ENCODE data around the gene CPLX4.
"Not testable (repeated sequence)": the region's sequence is repeated elsewhere in the genome, so short reads cannot be mapped to it uniquely, and the experiment has no call there.

CPLX4 gene

GRCh38 chr18:59271606-59272220 is 46.7 kb downstream of the CPLX4 start:
- in situ Hi-C loops (cut with MboI; ENCODE audit: low sequenced_read_pairs): no loop called here

DNA sequence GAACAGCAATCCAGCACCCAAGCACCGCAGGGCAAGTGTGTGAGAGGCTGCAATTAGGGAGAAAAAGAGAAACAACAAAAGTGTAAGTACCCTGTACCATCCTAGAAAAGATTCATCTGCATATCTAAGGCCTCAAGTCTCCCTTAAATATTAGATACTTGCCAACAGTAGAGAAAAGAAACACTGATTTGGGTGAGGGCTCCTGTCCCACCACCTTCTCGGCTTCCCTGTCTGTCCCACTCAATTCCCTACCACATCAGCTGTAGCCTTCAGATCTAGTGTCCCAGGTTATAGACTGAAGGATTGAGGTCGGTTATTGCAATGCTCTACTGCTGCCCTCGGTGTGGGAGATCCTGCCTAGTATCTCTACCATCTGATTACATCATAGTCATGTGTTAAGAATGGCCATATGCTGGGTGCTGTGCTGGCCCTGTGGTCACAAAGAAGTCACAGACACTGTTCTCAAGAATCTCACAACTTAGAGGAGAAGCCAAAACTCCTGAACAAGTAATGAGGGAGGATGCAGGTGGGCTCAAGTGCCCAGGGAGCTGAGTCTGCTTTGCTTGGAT is 47.7 kb downstream of the CPLX4 start:
- in situ Hi-C loops (cut with MboI; ENCODE audit: low sequenced_read_pairs): no loop called here

- in situ Hi-C loops (cut with MboI; ENCODE audit: low sequenced_read_pairs): no loop called here
Observed at GRCh38 chr18:59269563-59270119, 48.8 kb downstream of the CPLX4 start.

- in situ Hi-C loops (cut with MboI; ENCODE audit: low sequenced_read_pairs): no loop called here
Observed at GRCh38 chr18:59268721-59269562, 49.5 kb downstream of the CPLX4 start.

- in situ Hi-C loops (cut with MboI; ENCODE audit: low sequenced_read_pairs): no loop called here
Observed at GRCh38 chr18:59268127-59268720, 50.2 kb downstream of the CPLX4 start.

GRCh38 chr18:59267503-59268126 is 50.8 kb downstream of the CPLX4 start:
- in situ Hi-C loops (cut with MboI; ENCODE audit: low sequenced_read_pairs): no loop called here

DNA sequence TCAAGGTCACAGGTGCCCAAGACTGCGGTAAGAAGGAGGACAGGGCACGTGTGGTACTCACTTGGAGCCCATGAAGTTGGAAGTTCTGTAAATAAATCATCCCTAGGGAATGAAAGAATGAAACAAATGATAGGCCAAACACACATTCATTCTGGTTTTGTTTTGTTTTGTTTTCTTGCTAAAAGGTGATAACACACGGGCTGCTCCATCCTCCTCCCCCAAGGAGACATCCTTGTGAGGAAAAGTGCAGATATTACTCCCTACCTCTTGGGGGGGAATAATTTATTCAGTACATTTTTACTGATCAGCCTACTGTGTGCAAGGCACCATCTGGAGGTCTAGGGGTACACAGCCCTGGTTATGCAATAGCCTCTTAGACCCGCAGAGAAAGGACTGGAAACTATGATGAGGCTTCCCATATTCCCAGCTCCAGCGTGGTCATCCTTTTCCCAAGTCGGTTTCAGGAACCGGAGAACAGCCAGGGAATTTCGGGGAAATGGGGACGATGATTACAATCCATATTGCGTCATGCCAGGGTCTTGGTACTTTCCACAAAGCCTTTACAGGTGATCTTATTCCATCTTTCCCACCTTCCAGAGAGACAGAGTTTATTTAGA is 51.5 kb downstream of the CPLX4 start:
- in situ Hi-C loops (cut with MboI; ENCODE audit: low sequenced_read_pairs): no loop called here

DNA sequence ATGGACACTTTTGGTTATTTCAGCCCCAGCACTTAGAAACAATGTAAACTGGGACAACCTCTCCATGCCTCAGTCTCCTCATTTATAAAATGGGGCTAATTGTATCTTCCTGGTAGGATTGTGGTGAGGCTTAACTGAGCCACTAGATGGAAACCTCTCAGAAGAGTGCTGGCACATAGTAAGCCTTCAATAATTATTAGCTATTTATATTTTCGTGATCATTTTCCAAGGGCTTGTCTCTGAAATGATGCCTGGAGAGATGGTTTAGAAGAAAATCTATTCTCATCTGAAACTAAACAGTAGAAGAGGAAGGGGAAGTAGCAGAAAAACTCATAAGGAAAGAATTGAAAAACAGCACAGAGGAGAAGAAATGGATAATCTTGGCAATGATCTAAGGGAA is 52.0 kb downstream of the CPLX4 start:
- in situ Hi-C loops (cut with MboI; ENCODE audit: low sequenced_read_pairs): no loop called here

GRCh38 chr18:59265974-59266369 is 52.5 kb downstream of the CPLX4 start:
- in situ Hi-C loops (cut with MboI; ENCODE audit: low sequenced_read_pairs): no loop called here

- in situ Hi-C loops (cut with MboI; ENCODE audit: low sequenced_read_pairs): no loop called here
Observed at GRCh38 chr18:59265246-59265973, 53.0 kb downstream of the CPLX4 start.

DNA sequence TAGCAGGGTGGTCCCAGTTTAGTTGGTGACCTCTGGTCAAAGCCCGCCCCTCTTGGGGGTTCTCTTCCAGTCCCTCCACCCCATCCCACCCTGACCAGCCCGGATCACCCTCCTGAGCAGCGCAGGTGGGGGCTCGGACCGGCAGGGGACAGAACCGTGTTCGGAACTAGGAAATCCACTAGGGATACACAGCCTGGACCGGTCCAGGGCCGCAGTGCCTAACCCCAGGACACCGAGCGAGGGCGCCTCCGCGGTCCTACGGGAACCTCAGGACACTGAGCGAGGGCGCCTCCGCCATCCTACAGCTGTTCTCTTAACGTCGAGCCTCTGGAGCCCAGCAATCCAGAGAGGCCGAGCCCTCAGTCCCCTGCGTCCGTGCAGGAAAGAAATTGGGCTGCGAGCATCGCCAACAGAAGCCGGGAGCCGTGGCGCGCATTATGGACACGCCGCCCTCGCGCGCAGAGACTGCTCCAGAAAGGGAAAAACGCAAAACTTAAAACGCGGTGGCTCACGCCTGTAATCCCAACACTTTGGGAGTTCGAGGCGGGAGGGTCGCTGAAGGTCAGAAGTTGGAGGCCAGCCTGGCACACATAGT is 53.7 kb downstream of the CPLX4 start:
- in situ Hi-C loops (cut with MboI; ENCODE audit: low sequenced_read_pairs): no loop called here

GRCh38 chr18:59264121-59264571 is 54.3 kb downstream of the CPLX4 start:
- in situ Hi-C loops (cut with MboI; ENCODE audit: low sequenced_read_pairs): no loop called here

GRCh38 chr18:59263661-59264060 is 54.8 kb downstream of the CPLX4 start:
- in situ Hi-C loops (cut with MboI; ENCODE audit: low sequenced_read_pairs): no loop called here

GRCh38 chr18:59262243-59262642 is 56.2 kb downstream of the CPLX4 start:
- in situ Hi-C loops (cut with MboI; ENCODE audit: low sequenced_read_pairs): not testable (repeated sequence)

DNA sequence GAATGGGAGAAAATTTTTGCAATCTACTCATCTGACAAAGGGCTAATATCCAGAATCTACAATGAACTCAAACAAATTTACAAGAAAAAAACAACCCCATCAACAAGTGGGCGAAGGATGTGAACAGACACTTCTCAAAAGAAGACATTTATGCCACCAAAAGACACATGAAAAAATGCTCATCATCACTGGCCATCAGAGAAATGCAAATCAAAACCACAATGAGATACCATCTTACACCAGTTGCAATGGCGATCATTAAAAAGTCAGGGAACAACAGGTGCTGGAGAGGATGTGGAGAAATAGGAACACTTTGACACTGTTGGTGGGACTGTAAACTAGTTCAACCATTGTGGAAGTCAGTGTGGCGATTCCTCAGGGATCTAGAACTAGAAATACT is 56.6 kb downstream of the CPLX4 start:
- in situ Hi-C loops (cut with MboI; ENCODE audit: low sequenced_read_pairs): not testable (repeated sequence)

DNA sequence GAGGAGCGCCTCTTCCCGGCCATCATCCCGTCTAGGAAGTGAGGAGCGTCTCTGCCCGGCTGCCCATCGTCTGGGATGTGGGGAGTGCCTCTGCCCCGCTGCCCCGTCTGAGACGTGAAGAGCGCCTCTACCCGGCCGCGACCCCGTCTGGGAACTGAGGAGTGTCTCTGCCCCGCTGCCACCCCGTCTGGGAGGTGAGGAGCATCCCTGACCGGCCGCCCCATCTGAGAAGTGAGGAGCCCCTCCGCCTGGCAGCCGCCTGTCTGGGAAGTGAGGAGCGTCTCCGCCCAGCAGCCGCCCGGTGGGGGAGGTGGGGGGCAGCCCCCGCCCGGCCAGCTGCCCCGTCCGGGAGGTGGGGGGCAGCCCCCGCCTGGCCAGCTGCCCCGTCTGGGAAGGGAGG is 63.0 kb downstream of the CPLX4 start:
- in situ Hi-C loops (cut with MboI; ENCODE audit: low sequenced_read_pairs): not testable (repeated sequence)

- in situ Hi-C loops (cut with MboI; ENCODE audit: low sequenced_read_pairs): no loop called here
Observed at GRCh38 chr18:59249199-59249774, 69.2 kb downstream of the CPLX4 start.

- in situ Hi-C loops (cut with MboI; ENCODE audit: low sequenced_read_pairs): no loop called here
Observed at GRCh38 chr18:59246796-59247195, 71.7 kb downstream of the CPLX4 start.

Data from HL-60/S4 (cell line).